ENCODE measurements around the gene WDCP.

DNA sequence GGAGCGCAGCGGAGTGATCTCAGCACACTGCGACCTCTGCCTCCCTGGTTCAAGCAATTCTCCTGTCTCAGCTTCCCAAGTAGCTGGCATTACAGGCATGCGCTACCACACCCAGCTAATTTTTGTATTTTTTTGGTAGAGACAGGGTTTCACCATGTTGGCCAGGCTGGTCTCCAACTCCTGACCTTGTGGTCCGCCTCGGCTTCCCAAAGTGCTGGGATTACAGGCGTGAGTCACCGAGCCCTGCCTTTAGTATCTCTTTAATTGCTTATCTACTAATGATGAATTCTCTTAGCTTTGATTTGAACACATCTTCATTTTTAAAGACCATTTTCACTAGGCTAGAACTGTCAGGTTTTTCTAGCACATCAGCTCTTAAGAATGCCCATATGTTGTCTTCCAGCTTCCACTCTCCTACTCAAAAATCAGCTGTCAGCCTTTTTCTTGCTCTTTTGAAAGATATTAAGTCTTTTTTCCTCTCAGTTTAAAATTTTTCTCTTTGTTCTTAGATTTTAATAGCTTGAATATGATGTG is 53.4 kb downstream of the WDCP start:
- TF ChIP-seq, protein P1, sequence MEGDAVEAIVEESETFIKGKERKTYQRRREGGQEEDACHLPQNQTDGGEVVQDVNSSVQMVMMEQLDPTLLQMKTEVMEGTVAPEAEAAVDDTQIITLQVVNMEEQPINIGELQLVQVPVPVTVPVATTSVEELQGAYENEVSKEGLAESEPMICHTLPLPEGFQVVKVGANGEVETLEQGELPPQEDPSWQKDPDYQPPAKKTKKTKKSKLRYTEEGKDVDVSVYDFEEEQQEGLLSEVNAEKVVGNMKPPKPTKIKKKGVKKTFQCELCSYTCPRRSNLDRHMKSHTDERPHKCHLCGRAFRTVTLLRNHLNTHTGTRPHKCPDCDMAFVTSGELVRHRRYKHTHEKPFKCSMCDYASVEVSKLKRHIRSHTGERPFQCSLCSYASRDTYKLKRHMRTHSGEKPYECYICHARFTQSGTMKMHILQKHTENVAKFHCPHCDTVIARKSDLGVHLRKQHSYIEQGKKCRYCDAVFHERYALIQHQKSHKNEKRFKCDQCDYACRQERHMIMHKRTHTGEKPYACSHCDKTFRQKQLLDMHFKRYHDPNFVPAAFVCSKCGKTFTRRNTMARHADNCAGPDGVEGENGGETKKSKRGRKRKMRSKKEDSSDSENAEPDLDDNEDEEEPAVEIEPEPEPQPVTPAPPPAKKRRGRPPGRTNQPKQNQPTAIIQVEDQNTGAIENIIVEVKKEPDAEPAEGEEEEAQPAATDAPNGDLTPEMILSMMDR (IDR thresholded peaks at IDR 0.05 in 2 of 3, conservative IDR thresholded peaks at IDR 0.05 in 1 of 3; ENCODE audit: borderline replicate concordance in 1 of 3, insufficient read depth in 1 of 3, low read depth in 2 of 3, low read length in 2 of 3) = no peak
- TF ChIP-seq, protein P2, sequence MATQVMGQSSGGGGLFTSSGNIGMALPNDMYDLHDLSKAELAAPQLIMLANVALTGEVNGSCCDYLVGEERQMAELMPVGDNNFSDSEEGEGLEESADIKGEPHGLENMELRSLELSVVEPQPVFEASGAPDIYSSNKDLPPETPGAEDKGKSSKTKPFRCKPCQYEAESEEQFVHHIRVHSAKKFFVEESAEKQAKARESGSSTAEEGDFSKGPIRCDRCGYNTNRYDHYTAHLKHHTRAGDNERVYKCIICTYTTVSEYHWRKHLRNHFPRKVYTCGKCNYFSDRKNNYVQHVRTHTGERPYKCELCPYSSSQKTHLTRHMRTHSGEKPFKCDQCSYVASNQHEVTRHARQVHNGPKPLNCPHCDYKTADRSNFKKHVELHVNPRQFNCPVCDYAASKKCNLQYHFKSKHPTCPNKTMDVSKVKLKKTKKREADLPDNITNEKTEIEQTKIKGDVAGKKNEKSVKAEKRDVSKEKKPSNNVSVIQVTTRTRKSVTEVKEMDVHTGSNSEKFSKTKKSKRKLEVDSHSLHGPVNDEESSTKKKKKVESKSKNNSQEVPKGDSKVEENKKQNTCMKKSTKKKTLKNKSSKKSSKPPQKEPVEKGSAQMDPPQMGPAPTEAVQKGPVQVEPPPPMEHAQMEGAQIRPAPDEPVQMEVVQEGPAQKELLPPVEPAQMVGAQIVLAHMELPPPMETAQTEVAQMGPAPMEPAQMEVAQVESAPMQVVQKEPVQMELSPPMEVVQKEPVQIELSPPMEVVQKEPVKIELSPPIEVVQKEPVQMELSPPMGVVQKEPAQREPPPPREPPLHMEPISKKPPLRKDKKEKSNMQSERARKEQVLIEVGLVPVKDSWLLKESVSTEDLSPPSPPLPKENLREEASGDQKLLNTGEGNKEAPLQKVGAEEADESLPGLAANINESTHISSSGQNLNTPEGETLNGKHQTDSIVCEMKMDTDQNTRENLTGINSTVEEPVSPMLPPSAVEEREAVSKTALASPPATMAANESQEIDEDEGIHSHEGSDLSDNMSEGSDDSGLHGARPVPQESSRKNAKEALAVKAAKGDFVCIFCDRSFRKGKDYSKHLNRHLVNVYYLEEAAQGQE (IDR thresholded peaks at IDR 0.05; ENCODE audit: low read depth) = no peak
- TF ChIP-seq POLR2A (IDR thresholded peaks at IDR 0.05; ENCODE audit: borderline replicate concordance, extremely low read depth, insufficient read depth, insufficient read length) (no peak), POLR2AphosphoS5 (IDR thresholded peaks at IDR 0.05; ENCODE audit: low read depth, low read length) (no peak), EZH2 (IDR thresholded peaks at IDR 0.05) (no peak), RAD21 (IDR thresholded peaks at IDR 0.05; ENCODE audit: low read depth) (no peak)
- TF ChIP-seq, protein P3, sequence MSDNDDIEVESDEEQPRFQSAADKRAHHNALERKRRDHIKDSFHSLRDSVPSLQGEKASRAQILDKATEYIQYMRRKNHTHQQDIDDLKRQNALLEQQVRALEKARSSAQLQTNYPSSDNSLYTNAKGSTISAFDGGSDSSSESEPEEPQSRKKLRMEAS (IDR thresholded peaks at IDR 0.05) = no peak

Measured in HCT116 (cell line).